ENCODE measurements around the gene PCDH7. TPM values are rescaled to one million over a fixed set of nuclear protein-coding genes. Genes with fewer than 3 reads are reported as not detected.

The PCDH7 gene
- 17.0 TPM for polyA plus RNA-seq (2013, experiment 1 of 2)
- polyA plus RNA-seq (2013, experiment 2 of 2): 17.7 TPM

GRCh38 chr4:30720021-30720660 lies at the start of gene PCDH7:
TSS of gene PCDH7 (plus strand) at chr4:30720369. CDS start at chr4:30721423, 1,054 bp downstream.
- Histone ChIP-seq H2BK15ac (ENCODE audit: low read depth, poor library complexity, severe bottlenecking) (peak within 1 kb of the TSS; percentile 65), H3K9me3 (ENCODE audit: control insufficient read depth, low read length) (no peaks in the 10 kb centered on the region), H4K8ac (ENCODE audit: low read length) (peak within 1 kb of the TSS; percentile 69), H3K4ac (ENCODE audit: low read depth in 1 of 2, low read length in 2 of 2) (peak within 1 kb of the TSS; percentile 40 to 60), H2BK12ac (ENCODE audit: low read length in 2 of 2) (peak within 1 kb of the TSS in 1 of 2 experiments; percentile 80), H3K23ac (ENCODE audit: low read length in 2 of 2) (peak within 1 kb of the TSS in 1 of 2 experiments; percentile 97), H3K27ac (ENCODE audit: low read length, poor library complexity, severe bottlenecking) (peak within 1 kb of the TSS; percentile 62), H3K18ac (ENCODE audit: low read depth in 1 of 2, low read length in 2 of 2) (peak within 1 kb of the TSS; percentile 69 to 95), H3K4me1 (ENCODE audit: control insufficient read depth, insufficient read depth, low read depth, low read length) (peaks cover 33% of the 10 kb centered on the region), H3K79me1 (replicated peaks; ENCODE audit: low read length, poor library complexity, severe bottlenecking) (peaks cover 2% of the 10 kb centered on the region), H3K4me2 (ENCODE audit: low read length, poor library complexity, severe bottlenecking) (peak within 1 kb of the TSS; percentile 100), H3K4me3 (ENCODE audit: insufficient read depth in 1 of 2, low read depth in 1 of 2, low read length in 2 of 2) (peak within 1 kb of the TSS; percentile 71 to 88), H3K27me3 (ENCODE audit: control insufficient read depth in 1 of 2, insufficient read depth in 1 of 2, low read length in 2 of 2) (peaks cover 8 to 25% of the 10 kb centered on the region in 2 experiments), H2AK5ac (ENCODE audit: low read length, severe bottlenecking) (no peak within 1 kb of the TSS), H3K9ac (ENCODE audit: low read length) (peak within 1 kb of the TSS; percentile 76), H4K91ac (ENCODE audit: low read length) (peak within 1 kb of the TSS; percentile 45), H2AFZ (ENCODE audit: low read depth, low read length) (peak within 1 kb of the TSS; percentile 89), H3K36me3 (ENCODE audit: control insufficient read depth in 1 of 2, insufficient read depth in 2 of 2, low read depth in 1 of 2, low read length in 2 of 2) (peaks cover 0 to 2% of the 10 kb centered on the region in 2 experiments), H2BK120ac (ENCODE audit: low read depth, low read length) (peak within 1 kb of the TSS; percentile 80), H3K14ac (ENCODE audit: low read length in 2 of 2) (peak within 1 kb of the TSS in 1 of 2 experiments; percentile 66), H2BK5ac (ENCODE audit: low read depth, low read length, poor library complexity, severe bottlenecking) (no peak within 1 kb of the TSS)
- DNase-seq: peak; percentile 85
- WGBS: under 1% methylated on average over 44 of the region's 44 CpGs

GRCh38 chr4:30671926-30672448 lies 48.2 kb upstream of the PCDH7 start:
- WGBS: 100% methylated on average over 2 of the region's 3 CpGs
- Histone ChIP-seq H4K8ac (ENCODE audit: low read length) (no peak overlapping the region), H3K9me3 (ENCODE audit: control insufficient read depth, low read length) (no peaks in the 10 kb centered on the region)

GRCh38 chr4:30696191-30696590 lies 24.0 kb upstream of the PCDH7 start:
- Histone ChIP-seq H2BK120ac (ENCODE audit: low read depth, low read length) (no peak overlapping the region), H3K4me3 (ENCODE audit: insufficient read depth in 1 of 2, low read depth in 1 of 2, low read length in 2 of 2) (no peak overlapping the region), H3K27ac (ENCODE audit: low read length, poor library complexity, severe bottlenecking) (no peak overlapping the region), H3K27me3 (ENCODE audit: control insufficient read depth in 1 of 2, insufficient read depth in 1 of 2, low read length in 2 of 2) (no peaks in the 10 kb centered on the region), H3K36me3 (ENCODE audit: control insufficient read depth in 1 of 2, insufficient read depth in 2 of 2, low read depth in 1 of 2, low read length in 2 of 2) (no peaks in the 10 kb centered on the region), H2AK5ac (ENCODE audit: low read length, severe bottlenecking) (no peak overlapping the region), H3K9ac (ENCODE audit: low read length) (no peak overlapping the region), H3K23ac (ENCODE audit: low read length in 2 of 2) (no peak overlapping the region), H3K4me2 (ENCODE audit: low read length, poor library complexity, severe bottlenecking) (no peak overlapping the region), H3K18ac (ENCODE audit: low read depth in 1 of 2, low read length in 2 of 2) (no peak overlapping the region), H3K9me3 (ENCODE audit: control insufficient read depth, low read length) (no peaks in the 10 kb centered on the region), H4K8ac (ENCODE audit: low read length) (no peak overlapping the region), H2AFZ (ENCODE audit: low read depth, low read length) (no peak overlapping the region), H2BK5ac (ENCODE audit: low read depth, low read length, poor library complexity, severe bottlenecking) (no peak overlapping the region), H2BK15ac (ENCODE audit: low read depth, poor library complexity, severe bottlenecking) (no peak overlapping the region), H3K79me1 (replicated peaks; ENCODE audit: low read length, poor library complexity, severe bottlenecking) (no peaks in the 10 kb centered on the region), H3K4me1 (ENCODE audit: control insufficient read depth, insufficient read depth, low read depth, low read length) (no peaks in the 10 kb centered on the region), H3K4ac (ENCODE audit: low read depth in 1 of 2, low read length in 2 of 2) (no peak overlapping the region), H4K91ac (ENCODE audit: low read length) (no peak overlapping the region), H3K14ac (ENCODE audit: low read length in 2 of 2) (no peak overlapping the region), H2BK12ac (ENCODE audit: low read length in 2 of 2) (no peak overlapping the region)
- no peak for DNase-seq

More at GRCh38 chr4:30671926-30672448, 48.2 kb upstream of the PCDH7 start:
- no peak overlapping the region for H3K23ac ChIP-seq (ENCODE audit: low read length in 2 of 2)
- no peak overlapping the region for H3K4me2 ChIP-seq (ENCODE audit: low read length, poor library complexity, severe bottlenecking)
- no peak overlapping the region for H3K27ac ChIP-seq (ENCODE audit: low read length, poor library complexity, severe bottlenecking)
- no peak overlapping the region for H3K4ac ChIP-seq (ENCODE audit: low read depth in 1 of 2, low read length in 2 of 2)
- no peaks in the 10 kb centered on the region for H3K4me1 ChIP-seq (ENCODE audit: control insufficient read depth, insufficient read depth, low read depth, low read length)
- no peak overlapping the region for H2BK15ac ChIP-seq (ENCODE audit: low read depth, poor library complexity, severe bottlenecking)
- H2AK5ac ChIP-seq (ENCODE audit: low read length, severe bottlenecking): no peak overlapping the region
- H3K18ac ChIP-seq (ENCODE audit: low read depth in 1 of 2, low read length in 2 of 2): no peak overlapping the region
- no peak overlapping the region for H4K91ac ChIP-seq (ENCODE audit: low read length)
- no peak overlapping the region for H2AFZ ChIP-seq (ENCODE audit: low read depth, low read length)
- no peak overlapping the region for H2BK12ac ChIP-seq (ENCODE audit: low read length in 2 of 2)
- H3K4me3 ChIP-seq (ENCODE audit: insufficient read depth in 1 of 2, low read depth in 1 of 2, low read length in 2 of 2): no peak overlapping the region
- H2BK120ac ChIP-seq (ENCODE audit: low read depth, low read length): no peak overlapping the region
- no peak overlapping the region for H2BK5ac ChIP-seq (ENCODE audit: low read depth, low read length, poor library complexity, severe bottlenecking)
- no peaks in the 10 kb centered on the region for H3K36me3 ChIP-seq (ENCODE audit: control insufficient read depth in 1 of 2, insufficient read depth in 2 of 2, low read depth in 1 of 2, low read length in 2 of 2)
- H3K14ac ChIP-seq (ENCODE audit: low read length in 2 of 2): no peak overlapping the region
- no peak for DNase-seq
- no peaks in the 10 kb centered on the region for H3K79me1 ChIP-seq (replicated peaks; ENCODE audit: low read length, poor library complexity, severe bottlenecking)
- no peaks in the 10 kb centered on the region for H3K27me3 ChIP-seq (ENCODE audit: control insufficient read depth in 1 of 2, insufficient read depth in 1 of 2, low read length in 2 of 2)
- no peak overlapping the region for H3K9ac ChIP-seq (ENCODE audit: low read length)

- peaks cover 8% of the 10 kb centered on the region for H3K4me1 ChIP-seq (ENCODE audit: control insufficient read depth, insufficient read depth, low read depth, low read length)
- H3K18ac ChIP-seq (ENCODE audit: low read depth in 1 of 2, low read length in 2 of 2): no peak overlapping the region
- no peak overlapping the region for H3K27ac ChIP-seq (ENCODE audit: low read length, poor library complexity, severe bottlenecking)
- H3K23ac ChIP-seq (ENCODE audit: low read length in 2 of 2): no peak overlapping the region
- no peak overlapping the region for H3K4ac ChIP-seq (ENCODE audit: low read depth in 1 of 2, low read length in 2 of 2)
- WGBS: 48% methylated on average over 4 of the region's 6 CpGs
- H4K8ac ChIP-seq (ENCODE audit: low read length): no peak overlapping the region
- no peak overlapping the region for H2BK15ac ChIP-seq (ENCODE audit: low read depth, poor library complexity, severe bottlenecking)
- H2AK5ac ChIP-seq (ENCODE audit: low read length, severe bottlenecking): no peak overlapping the region
- peaks cover 7% of the 10 kb centered on the region for H3K9me3 ChIP-seq (ENCODE audit: control insufficient read depth, low read length)
- H2BK120ac ChIP-seq (ENCODE audit: low read depth, low read length): no peak overlapping the region
- no peaks in the 10 kb centered on the region for H3K79me1 ChIP-seq (replicated peaks; ENCODE audit: low read length, poor library complexity, severe bottlenecking)
- peaks cover 0 to 7% of the 10 kb centered on the region in 2 experiments for H3K27me3 ChIP-seq (ENCODE audit: control insufficient read depth in 1 of 2, insufficient read depth in 1 of 2, low read length in 2 of 2)
- H4K91ac ChIP-seq (ENCODE audit: low read length): no peak overlapping the region
- H2AFZ ChIP-seq (ENCODE audit: low read depth, low read length): no peak overlapping the region
- no peak overlapping the region for H2BK12ac ChIP-seq (ENCODE audit: low read length in 2 of 2)
- H3K9ac ChIP-seq (ENCODE audit: low read length): no peak overlapping the region
- no peaks in the 10 kb centered on the region for H3K36me3 ChIP-seq (ENCODE audit: control insufficient read depth in 1 of 2, insufficient read depth in 2 of 2, low read depth in 1 of 2, low read length in 2 of 2)
- H3K14ac ChIP-seq (ENCODE audit: low read length in 2 of 2): no peak overlapping the region
- H3K4me3 ChIP-seq (ENCODE audit: insufficient read depth in 1 of 2, low read depth in 1 of 2, low read length in 2 of 2): no peak overlapping the region
- H2BK5ac ChIP-seq (ENCODE audit: low read depth, low read length, poor library complexity, severe bottlenecking): no peak overlapping the region
- no peak overlapping the region for H3K4me2 ChIP-seq (ENCODE audit: low read length, poor library complexity, severe bottlenecking)
- DNase-seq: peak; percentile 72
These were observed 5.6 kb upstream of the PCDH7 start for GRCh38 chr4:30714408-30715031.

All from mesenchymal stem cell (in vitro differentiated cells and primary cell).